T-helper 1 cell treated with Interleukin-12 subunit alpha and Interleukin-12 subunit beta and Interleukin-4 antibody, amounts not matched to agents 30 μg/mL and 1 μg/mL, for 36 hours (primary cell): ENCODE measurements around the gene NTMT1.
"Not testable (repeated sequence)": the region's sequence is repeated elsewhere in the genome, so short reads cannot be mapped to it uniquely, and the experiment has no call there.

ENCODE experiments used
- H3K27ac Mint-ChIP-seq: one replicate; pipeline ENCODE4 v1.8.0; 2021; ENCODE audit warnings: mild to moderate bottlenecking, mixed read lengths
- H3K27me3 Mint-ChIP-seq: one replicate; pipeline ENCODE4 v1.8.0; 2021; ENCODE audit warnings: low read depth, mixed read lengths
- H3K36me3 Mint-ChIP-seq: one replicate; pipeline ENCODE4 v1.8.0; 2021; ENCODE audit warnings: low read depth, mixed read lengths
- H3K4me1 Mint-ChIP-seq: one replicate; pipeline ENCODE4 v1.8.0; 2021; ENCODE audit warnings: low read depth, mixed read lengths
- H3K4me3 Mint-ChIP-seq: one replicate; pipeline ENCODE4 v1.8.0; 2021; ENCODE audit warnings: mild to moderate bottlenecking, moderate library complexity, mixed read lengths
- H3K9me3 Mint-ChIP-seq: one replicate; pipeline ENCODE4 v1.8.0; 2021; ENCODE audit warnings: mixed read lengths

Gene NTMT1

GRCh38 chr9:129591916-129592315 lies 34.0 kb upstream of the NTMT1 start:
- Mint-ChIP-seq H3K27me3 (peaks cover 23% of the 10 kb centered on the region), H3K4me3 (no peak overlapping the region), H3K9me3 (no peaks in the 10 kb centered on the region), H3K4me1 (peaks cover 25% of the 10 kb centered on the region), H3K27ac (no peak overlapping the region), H3K36me3 (peaks cover 8% of the 10 kb centered on the region)

- peaks cover 23% of the 10 kb centered on the region for H3K27me3 Mint-ChIP-seq
- H3K36me3 Mint-ChIP-seq, H3K27ac Mint-ChIP-seq, H3K9me3 Mint-ChIP-seq, H3K4me3 Mint-ChIP-seq: not testable (repeated sequence)
- peaks cover 18% of the 10 kb centered on the region for H3K4me1 Mint-ChIP-seq
Observed at GRCh38 chr9:129592790-129593189, 33.2 kb upstream of the NTMT1 start.

DNA sequence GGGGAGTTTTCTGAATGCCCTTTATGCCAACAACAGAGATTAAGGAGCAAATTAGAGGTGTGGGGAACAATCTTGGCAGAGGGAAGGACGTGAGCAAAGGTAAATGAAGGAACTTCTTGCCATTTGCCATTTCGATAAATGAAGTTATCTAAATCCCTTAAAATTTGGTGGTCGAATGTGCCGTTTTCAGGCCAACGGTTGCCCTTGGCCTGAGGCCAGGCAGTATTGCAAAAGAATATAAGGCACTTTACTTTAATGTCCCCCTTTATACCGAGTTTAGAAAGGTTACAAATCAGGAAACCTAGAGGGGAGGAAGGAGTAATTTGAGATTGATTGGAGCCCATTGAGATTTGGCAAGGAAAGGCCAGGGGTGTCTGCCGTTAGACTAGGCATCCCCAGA lies 31.3 kb upstream of the NTMT1 start:
- no peak overlapping the region for H3K4me3 Mint-ChIP-seq
- peaks cover 22% of the 10 kb centered on the region for H3K27me3 Mint-ChIP-seq
- H3K4me1 Mint-ChIP-seq: peaks cover 24% of the 10 kb centered on the region
- H3K27ac Mint-ChIP-seq: no peak overlapping the region
- peaks cover 4% of the 10 kb centered on the region for H3K36me3 Mint-ChIP-seq
- H3K9me3 Mint-ChIP-seq: no peaks in the 10 kb centered on the region

- H3K4me3 Mint-ChIP-seq: no peak overlapping the region
- H3K36me3 Mint-ChIP-seq: peaks cover 4% of the 10 kb centered on the region
- no peaks in the 10 kb centered on the region for H3K9me3 Mint-ChIP-seq
- peaks cover 17% of the 10 kb centered on the region for H3K27me3 Mint-ChIP-seq
- peaks cover 24% of the 10 kb centered on the region for H3K4me1 Mint-ChIP-seq
- peak overlapping the region; percentile 50 for H3K27ac Mint-ChIP-seq
Observed at GRCh38 chr9:129595311-129595741, 30.6 kb upstream of the NTMT1 start.

GRCh38 chr9:129595903-129596540 lies 29.9 kb upstream of the NTMT1 start:
- Mint-ChIP-seq H3K4me3 (no peak overlapping the region), H3K9me3 (no peaks in the 10 kb centered on the region), H3K36me3 (peaks cover 4% of the 10 kb centered on the region), H3K27ac (peak overlapping the region; percentile 60), H3K27me3 (peaks cover 11% of the 10 kb centered on the region), H3K4me1 (peaks cover 22% of the 10 kb centered on the region)

DNA sequence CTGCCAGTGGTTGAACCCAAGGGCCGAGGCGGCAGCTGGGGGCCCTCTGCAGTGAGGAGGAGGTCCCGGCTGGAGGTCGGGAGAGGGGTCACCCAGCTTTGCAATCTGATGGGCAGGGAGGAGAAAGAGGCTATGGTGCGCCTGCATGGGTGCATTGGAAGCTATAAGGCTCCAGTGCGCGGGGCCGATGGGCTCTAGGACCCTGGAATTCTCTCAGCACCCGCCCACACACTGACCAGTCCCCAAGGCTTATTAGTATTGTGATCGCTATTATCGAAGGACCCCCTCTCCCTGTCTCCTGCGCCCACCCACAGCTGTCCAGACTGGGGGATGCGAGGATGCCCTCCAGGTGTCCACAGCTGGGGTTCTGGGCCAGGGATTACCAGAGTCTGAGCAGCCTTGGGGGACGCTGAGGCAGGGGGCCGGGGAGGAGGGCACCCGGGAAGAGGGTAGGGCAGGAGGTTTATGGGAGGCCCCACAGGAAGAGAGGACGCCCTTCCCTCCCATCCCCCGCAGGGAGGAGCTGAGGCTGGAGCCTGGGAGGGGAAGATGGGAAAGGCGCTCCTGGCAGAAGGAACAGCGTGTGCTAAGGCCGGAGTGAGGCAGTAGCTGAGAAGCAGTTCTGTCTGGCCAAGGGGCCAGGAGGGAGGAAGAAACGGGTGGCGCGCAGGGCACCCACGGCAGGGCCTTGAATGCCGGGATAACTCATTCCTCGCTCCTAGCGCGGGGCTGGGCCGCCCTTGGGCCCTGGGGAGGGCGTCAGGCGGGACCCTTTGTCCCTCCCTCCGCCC lies 29.2 kb upstream of the NTMT1 start:
- Mint-ChIP-seq H3K27ac (peak overlapping the region; percentile 60), H3K9me3 (no peaks in the 10 kb centered on the region), H3K36me3 (peaks cover 4% of the 10 kb centered on the region), H3K27me3 (peaks cover 11% of the 10 kb centered on the region), H3K4me3 (peak overlapping the region; percentile 22), H3K4me1 (peaks cover 22% of the 10 kb centered on the region)

DNA sequence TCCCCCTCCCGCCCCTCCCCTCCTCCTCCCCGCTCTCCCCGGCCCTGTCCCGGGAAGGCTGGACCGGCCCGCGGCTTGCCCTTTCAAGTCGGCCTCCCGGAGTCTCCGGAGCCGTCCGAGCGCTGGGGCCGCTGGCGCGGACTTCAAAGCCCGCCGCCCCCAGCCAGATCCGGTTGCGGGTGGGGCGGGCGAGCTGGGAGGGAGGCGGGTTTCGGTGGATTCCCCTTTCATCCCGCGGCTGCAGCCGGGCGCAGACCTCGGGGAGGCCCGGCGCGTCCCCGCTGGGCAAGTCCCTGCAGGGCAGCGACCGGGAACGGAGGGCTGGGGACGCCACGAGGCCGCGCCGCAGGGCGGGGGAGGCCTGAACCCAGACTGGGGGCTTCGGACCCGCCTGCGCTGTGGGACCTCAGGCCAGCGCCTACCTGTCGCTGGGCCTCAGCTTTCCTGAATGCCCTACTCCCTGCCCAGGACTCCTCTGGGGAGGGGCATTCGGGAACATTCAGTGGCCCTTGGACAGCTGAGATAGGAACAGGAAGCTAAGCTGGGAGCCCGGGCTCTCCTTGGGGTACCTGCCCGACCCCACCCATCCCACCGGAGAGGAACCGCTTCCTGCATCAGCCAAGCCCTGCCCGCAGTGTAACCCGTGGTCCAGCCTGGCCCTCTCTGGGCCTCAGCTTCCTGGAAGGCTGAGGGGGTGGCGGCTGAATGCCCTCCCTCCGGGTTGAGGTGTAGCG lies 28.4 kb upstream of the NTMT1 start:
- H3K9me3 Mint-ChIP-seq: no peaks in the 10 kb centered on the region

GRCh38 chr9:129598089-129598596 lies 27.8 kb upstream of the NTMT1 start:
- peaks cover 31% of the 10 kb centered on the region for H3K4me1 Mint-ChIP-seq
- peak overlapping the region; percentile 61 for H3K4me3 Mint-ChIP-seq
- peaks cover 11% of the 10 kb centered on the region for H3K27me3 Mint-ChIP-seq
- peak overlapping the region; percentile 59 for H3K27ac Mint-ChIP-seq
- no peaks in the 10 kb centered on the region for H3K9me3 Mint-ChIP-seq
- peaks cover 4% of the 10 kb centered on the region for H3K36me3 Mint-ChIP-seq

More for the DNA sequence above, 28.4 kb upstream of the NTMT1 start:
- Mint-ChIP-seq H3K4me1 (peaks cover 25% of the 10 kb centered on the region), H3K27ac (peak overlapping the region; percentile 59), H3K4me3 (peak overlapping the region; percentile 61), H3K36me3 (peaks cover 4% of the 10 kb centered on the region), H3K27me3 (peaks cover 11% of the 10 kb centered on the region)

DNA sequence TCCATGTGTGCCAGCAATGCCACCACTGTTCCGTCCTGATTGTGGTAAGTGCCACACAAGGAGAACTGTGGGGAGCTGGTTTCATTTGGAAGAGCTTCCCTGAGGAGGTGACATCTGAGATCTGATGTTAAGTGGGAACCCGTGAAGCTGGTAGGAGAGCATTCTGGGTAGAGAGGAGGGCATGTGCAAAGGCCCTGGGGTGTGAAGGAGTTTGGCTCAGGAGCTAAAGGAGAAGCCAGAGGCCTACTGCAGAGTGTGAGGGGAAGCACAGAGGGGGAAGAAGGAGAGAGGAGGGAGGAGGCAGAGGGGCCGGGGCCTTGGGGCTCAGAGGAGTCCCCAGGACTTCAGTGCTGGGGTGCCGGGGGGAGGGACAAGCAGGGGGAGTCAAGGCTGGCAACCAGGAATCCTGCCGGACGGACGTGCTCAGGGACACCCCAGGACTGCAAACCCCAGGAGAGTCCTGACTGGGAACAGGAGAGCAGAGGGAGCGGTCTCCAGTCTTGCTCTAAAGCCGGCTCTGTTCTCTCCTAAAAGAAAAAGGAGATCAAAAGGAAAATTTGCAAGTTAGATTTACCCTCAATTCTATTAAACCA lies 24.8 kb upstream of the NTMT1 start:
- H3K4me1 Mint-ChIP-seq: peaks cover 32% of the 10 kb centered on the region
- no peaks in the 10 kb centered on the region for H3K9me3 Mint-ChIP-seq
- no peak overlapping the region for H3K27ac Mint-ChIP-seq
- H3K4me3 Mint-ChIP-seq: no peak overlapping the region
- H3K36me3 Mint-ChIP-seq: no peaks in the 10 kb centered on the region
- H3K27me3 Mint-ChIP-seq: no peaks in the 10 kb centered on the region

- H3K36me3 Mint-ChIP-seq: no peaks in the 10 kb centered on the region
- no peak overlapping the region for H3K4me3 Mint-ChIP-seq
- no peaks in the 10 kb centered on the region for H3K27me3 Mint-ChIP-seq
- H3K9me3 Mint-ChIP-seq: no peaks in the 10 kb centered on the region
- H3K27ac Mint-ChIP-seq: peak overlapping the region; percentile 52
- peaks cover 46% of the 10 kb centered on the region for H3K4me1 Mint-ChIP-seq
Observed at GRCh38 chr9:129602598-129603415, 23.2 kb upstream of the NTMT1 start.

DNA sequence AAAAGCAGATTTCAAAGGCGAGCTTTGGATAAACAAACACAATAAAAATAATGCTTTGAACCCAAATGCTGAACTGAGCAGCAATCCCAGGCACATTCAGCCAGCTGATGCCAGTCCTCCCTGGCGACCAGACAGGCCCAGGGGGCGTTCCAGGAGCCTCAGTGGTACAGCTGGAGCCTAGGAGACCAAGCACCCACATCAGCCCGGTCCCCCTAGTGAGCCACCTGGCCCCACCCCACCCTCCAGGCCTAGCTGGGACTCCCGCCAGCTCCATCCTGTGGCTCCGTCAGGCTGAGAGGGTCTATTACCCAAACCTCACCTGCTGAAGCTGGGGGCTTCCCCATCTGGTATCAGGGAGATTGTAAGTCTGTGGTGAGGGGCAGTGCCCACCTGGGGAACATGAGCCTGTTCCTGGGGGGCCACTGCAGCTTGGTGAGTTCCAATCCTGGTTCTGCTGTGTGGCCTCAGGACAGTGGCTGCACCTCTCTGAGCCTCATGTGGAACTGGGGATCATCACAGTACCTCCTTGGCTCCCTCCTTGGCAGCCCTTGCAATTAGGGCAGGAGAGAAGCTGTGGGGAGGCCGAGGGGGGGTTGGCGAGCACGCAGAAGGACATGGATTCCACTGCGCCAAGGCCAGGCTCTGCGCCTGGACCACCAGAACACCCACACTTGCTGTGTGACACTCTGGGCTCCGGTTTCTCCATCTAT lies 21.8 kb upstream of the NTMT1 start:
- Mint-ChIP-seq H3K27ac (peak overlapping the region; percentile 76), H3K4me3 (no peak overlapping the region), H3K36me3 (no peaks in the 10 kb centered on the region), H3K9me3 (no peaks in the 10 kb centered on the region), H3K27me3 (no peaks in the 10 kb centered on the region), H3K4me1 (peaks cover 43% of the 10 kb centered on the region)

DNA sequence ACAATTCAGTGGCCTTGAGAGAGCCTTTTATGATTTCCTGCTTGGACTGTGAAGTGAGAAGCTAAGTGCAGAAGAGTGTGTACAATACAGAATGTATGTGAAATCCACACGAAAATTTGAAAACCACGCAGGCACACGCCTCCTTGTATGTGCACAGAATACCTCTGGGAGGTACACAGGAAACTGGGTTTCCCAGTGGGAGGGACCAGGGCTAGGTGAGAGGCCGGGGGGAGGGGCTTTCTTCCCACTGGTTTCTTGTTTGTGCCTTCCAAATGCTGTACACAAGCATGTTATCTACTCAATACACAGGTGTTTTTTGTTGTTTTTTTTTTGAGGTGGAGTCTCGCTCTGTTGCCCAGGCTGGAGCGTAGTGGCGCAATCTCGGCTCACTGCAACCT lies 21.2 kb upstream of the NTMT1 start:
- H3K27me3 Mint-ChIP-seq: no peaks in the 10 kb centered on the region
- peaks cover under 1% of the 10 kb centered on the region for H3K36me3 Mint-ChIP-seq
- H3K9me3 Mint-ChIP-seq: no peaks in the 10 kb centered on the region
- H3K27ac Mint-ChIP-seq: peak overlapping the region; percentile 76
- H3K4me3 Mint-ChIP-seq: peak overlapping the region; percentile 14
- peaks cover 46% of the 10 kb centered on the region for H3K4me1 Mint-ChIP-seq
